ENCODE measurements around the gene ERLIN1. TPM values are rescaled to one million over a fixed set of nuclear protein-coding genes. Genes with fewer than 3 reads are reported as not detected.
A peak's percentile ranks its signal among the peaks of the same experiment; 100 is the strongest.

The ERLIN1 gene
- total and polyA plus RNA-seq, 2 experiments from 2014 or later: 7.2 to 20.4 TPM

- TF ChIP-seq JUNB (IDR thresholded peaks at IDR 0.05; ENCODE audit: unreplicated experiment) (no peak), EZH2 (IDR thresholded peaks at IDR 0.05; ENCODE audit: low read depth, unreplicated experiment) (no peak)
Observed at GRCh38 chr10:100103581-100103980, 82.2 kb downstream of the ERLIN1 start (continued).

DNA sequence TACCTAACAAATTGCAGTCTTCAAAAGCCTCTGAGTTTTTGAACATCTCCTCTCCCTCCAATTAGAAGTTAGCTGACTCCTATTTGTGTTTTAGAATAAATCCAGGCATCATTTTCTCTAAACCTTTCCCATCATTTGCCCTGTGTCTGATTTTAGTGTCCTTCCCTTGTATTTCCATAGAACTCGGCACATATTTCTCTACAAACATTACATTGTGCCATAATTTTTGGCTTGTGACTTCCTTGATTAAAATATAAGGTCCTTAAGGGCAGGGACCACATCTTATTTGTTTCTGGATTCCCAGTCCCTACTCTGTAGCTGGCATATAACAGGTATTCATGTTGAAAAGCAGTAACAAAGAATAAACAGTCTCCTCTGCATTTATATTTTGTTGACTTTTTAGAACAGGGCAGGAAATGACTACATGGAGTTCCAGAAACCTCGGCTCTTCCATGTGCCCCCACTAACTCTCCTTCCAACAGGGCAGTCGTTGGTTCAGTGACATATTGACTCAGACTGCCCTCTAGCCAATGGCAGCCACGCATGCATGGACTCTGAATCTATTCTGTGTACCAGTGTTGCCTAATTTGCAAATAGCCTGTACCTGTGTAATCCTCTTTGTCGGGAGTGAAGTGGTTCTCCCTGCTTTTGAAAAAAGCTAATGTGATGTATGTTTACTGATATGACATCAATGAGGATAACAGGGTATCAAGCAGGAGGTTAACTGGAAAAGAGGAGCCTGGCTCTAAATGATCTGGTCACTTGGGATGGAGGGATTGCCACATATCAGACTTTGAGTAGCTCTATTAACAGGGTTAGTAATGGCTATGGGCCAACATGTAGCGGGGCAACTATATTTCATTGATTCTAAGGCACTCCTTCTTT lies 84.4 kb downstream of the ERLIN1 start:
- ATAC-seq: no peak
- Mint-ChIP-seq H3K9me3 (peaks cover 30% of the 10 kb centered on the region), H3K27me3 (ENCODE audit: insufficient read depth, low read depth, poor library complexity) (no peaks in the 10 kb centered on the region), H3K4me1 (peaks cover 7% of the 10 kb centered on the region; the same call in 2 of the 3 replicates), H3K4me3 (no peak overlapping the region; the same call in 2 of the 3 replicates), H3K27ac (no peak overlapping the region), H3K36me3 (ENCODE audit: low read depth) (peaks cover 12% of the 10 kb centered on the region; the same call in 2 of the 3 replicates)
- H3K79me2 ChIP-seq (replicated peaks; ENCODE audit: insufficient read depth): no peaks in the 10 kb centered on the region
- no peaks in the 10 kb centered on the region for H3F3A ChIP-seq (replicated peaks; ENCODE audit: low read depth)
- H3K4me2 ChIP-seq: no peak overlapping the region
- no peak overlapping the region for H3K4me3 ChIP-seq
- TF ChIP-seq CTCF (conservative IDR thresholded peaks at IDR 0.05; ENCODE audit: low read depth in 2 of 2) (peak in 1 of 2 experiments; percentile 17; a peak in 1 of 4 replicates), ZNF331 (CRISPR knock-in tag; IDR thresholded peaks at IDR 0.05; ENCODE audit: low read depth) (no peak)
- no peaks in the 10 kb centered on the region for H3K4me1 ChIP-seq (ENCODE audit: insufficient read depth)
- H3K36me3 ChIP-seq (ENCODE audit: insufficient read depth): no peaks in the 10 kb centered on the region; the same call in 1 of the 2 replicates
- peak overlapping the region; percentile 99 for H2AFZ ChIP-seq
- no peaks in the 10 kb centered on the region for H4K20me1 ChIP-seq (replicated peaks; ENCODE audit: insufficient read depth)
- no peaks in the 10 kb centered on the region for H3K27me3 ChIP-seq (ENCODE audit: insufficient read depth)
- no peak for DNase-seq (ENCODE audit: low spot score)
- no peaks in the 10 kb centered on the region for H3K9me2 ChIP-seq (ENCODE audit: insufficient read depth)
- no peak overlapping the region for H3K27ac ChIP-seq (ENCODE audit: low read depth)

DNA sequence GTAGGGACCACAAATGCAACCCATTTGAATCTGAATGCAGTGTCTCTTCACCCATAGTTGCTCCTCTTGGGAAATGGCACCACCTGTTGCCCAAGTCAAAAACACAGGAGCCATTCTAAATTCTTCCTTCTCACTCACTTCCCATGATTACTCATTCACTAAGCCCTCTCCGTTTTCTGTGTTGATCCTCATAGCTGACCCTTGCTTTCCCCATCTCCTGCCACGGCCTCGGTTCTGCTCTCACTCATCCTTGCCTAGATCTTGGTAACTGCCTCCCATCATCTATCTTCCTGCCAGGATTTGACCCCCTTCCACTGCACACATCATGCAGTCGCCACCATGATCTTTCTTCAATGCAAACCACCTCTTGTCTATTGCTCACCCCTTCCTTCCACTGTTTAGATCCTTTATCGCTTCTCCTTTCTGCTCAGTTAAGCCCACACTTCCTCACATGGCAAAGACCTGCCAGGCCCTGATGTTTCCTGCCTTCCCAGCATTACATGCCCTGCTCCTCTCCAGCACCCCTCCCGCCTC lies 85.1 kb downstream of the ERLIN1 start:
- H3K27ac ChIP-seq (ENCODE audit: low read depth): no peak overlapping the region
- H4K20me1 ChIP-seq (replicated peaks; ENCODE audit: insufficient read depth): no peaks in the 10 kb centered on the region
- no peak overlapping the region for H3K4me2 ChIP-seq
- H3F3A ChIP-seq (replicated peaks; ENCODE audit: low read depth): no peaks in the 10 kb centered on the region
- H3K79me2 ChIP-seq (replicated peaks; ENCODE audit: insufficient read depth): no peaks in the 10 kb centered on the region
- H3K4me1 ChIP-seq (ENCODE audit: insufficient read depth): no peaks in the 10 kb centered on the region
- TF ChIP-seq, protein P1, sequence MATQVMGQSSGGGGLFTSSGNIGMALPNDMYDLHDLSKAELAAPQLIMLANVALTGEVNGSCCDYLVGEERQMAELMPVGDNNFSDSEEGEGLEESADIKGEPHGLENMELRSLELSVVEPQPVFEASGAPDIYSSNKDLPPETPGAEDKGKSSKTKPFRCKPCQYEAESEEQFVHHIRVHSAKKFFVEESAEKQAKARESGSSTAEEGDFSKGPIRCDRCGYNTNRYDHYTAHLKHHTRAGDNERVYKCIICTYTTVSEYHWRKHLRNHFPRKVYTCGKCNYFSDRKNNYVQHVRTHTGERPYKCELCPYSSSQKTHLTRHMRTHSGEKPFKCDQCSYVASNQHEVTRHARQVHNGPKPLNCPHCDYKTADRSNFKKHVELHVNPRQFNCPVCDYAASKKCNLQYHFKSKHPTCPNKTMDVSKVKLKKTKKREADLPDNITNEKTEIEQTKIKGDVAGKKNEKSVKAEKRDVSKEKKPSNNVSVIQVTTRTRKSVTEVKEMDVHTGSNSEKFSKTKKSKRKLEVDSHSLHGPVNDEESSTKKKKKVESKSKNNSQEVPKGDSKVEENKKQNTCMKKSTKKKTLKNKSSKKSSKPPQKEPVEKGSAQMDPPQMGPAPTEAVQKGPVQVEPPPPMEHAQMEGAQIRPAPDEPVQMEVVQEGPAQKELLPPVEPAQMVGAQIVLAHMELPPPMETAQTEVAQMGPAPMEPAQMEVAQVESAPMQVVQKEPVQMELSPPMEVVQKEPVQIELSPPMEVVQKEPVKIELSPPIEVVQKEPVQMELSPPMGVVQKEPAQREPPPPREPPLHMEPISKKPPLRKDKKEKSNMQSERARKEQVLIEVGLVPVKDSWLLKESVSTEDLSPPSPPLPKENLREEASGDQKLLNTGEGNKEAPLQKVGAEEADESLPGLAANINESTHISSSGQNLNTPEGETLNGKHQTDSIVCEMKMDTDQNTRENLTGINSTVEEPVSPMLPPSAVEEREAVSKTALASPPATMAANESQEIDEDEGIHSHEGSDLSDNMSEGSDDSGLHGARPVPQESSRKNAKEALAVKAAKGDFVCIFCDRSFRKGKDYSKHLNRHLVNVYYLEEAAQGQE (IDR thresholded peaks at IDR 0.05; ENCODE audit: unreplicated experiment): no peak
- peak; percentile 53 to 75 for TF ChIP-seq CTCF (conservative IDR thresholded peaks at IDR 0.05; ENCODE audit: low read depth in 2 of 2)
- Mint-ChIP-seq H3K27ac (no peak overlapping the region), H3K27me3 (ENCODE audit: insufficient read depth, low read depth, poor library complexity) (no peaks in the 10 kb centered on the region), H3K9me3 (peaks cover 37% of the 10 kb centered on the region), H3K36me3 (ENCODE audit: low read depth) (peaks cover 12% of the 10 kb centered on the region; the same call in 2 of the 3 replicates), H3K4me3 (no peak overlapping the region), H3K4me1 (peaks cover 7% of the 10 kb centered on the region; the same call in 2 of the 3 replicates)
- no peaks in the 10 kb centered on the region for H3K9me2 ChIP-seq (ENCODE audit: insufficient read depth)
- no peaks in the 10 kb centered on the region for H3K27me3 ChIP-seq (ENCODE audit: insufficient read depth)
- ATAC-seq: peak; percentile 72
- DNase-seq (ENCODE audit: low spot score): peak; percentile 59
- H3K36me3 ChIP-seq (ENCODE audit: insufficient read depth): no peaks in the 10 kb centered on the region; the same call in 1 of the 2 replicates
- peak overlapping the region; percentile 99 for H2AFZ ChIP-seq
- H3K4me3 ChIP-seq: no peak overlapping the region
